ENCODE measurements around the gene INPP5F. TPM values are rescaled to one million over a fixed set of nuclear protein-coding genes. Genes with fewer than 3 reads are reported as not detected.

Gene INPP5F
- polyA plus RNA-seq, 1 donor (not counting 4 experiments of a cell fraction or from before 2014, with no cell fraction given): 21.1 TPM

DNA sequence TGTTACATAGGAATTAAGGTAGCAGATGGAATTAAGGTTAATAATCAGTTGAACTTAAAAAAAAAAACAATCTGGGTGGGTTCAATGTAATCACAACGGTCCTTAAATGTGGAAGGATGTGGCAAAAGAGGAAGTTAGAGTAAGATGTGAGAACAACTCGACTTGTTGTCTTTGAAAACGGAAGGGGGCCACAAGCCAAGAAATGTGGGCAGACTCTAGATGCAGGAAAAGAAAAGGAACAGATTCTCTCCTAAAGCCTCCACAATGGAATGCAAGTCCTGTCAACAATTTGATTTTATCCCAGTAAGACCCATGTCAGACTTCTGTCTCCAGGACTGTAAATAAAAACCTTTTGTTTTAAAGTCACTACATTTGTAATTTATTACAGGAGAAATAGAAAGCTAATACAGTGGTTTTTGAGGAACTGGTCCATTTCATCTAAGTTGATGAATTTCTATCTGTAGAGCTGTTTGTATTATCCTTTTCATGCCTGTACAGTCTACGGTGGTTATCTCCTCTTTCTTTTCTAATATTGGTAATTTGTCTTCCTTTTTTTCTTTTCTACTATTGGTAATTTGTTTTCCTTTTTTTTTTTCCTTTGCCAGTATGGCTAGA lies 138.2 kb downstream of the INPP5F start:
- H3K79me2 ChIP-seq (ENCODE audit: control insufficient read depth, insufficient read depth, low read length): peaks cover 96% of the 10 kb centered on the region
- dilution Hi-C loops (cut with MboI; ENCODE audit: extremely low pct_ligation_motif_present, low sequenced_read_pairs): no loop called here
- H3K36me3 ChIP-seq (ENCODE audit: control insufficient read depth in 2 of 2, extremely low read depth in 1 of 2, insufficient read depth in 2 of 2, low read length in 2 of 2): no peaks in the 10 kb centered on the region
- H3K9me1 ChIP-seq (ENCODE audit: control insufficient read depth, extremely low read depth, insufficient read depth, low read length): no peaks in the 10 kb centered on the region
- peaks cover 5% of the 10 kb centered on the region for H3K4me1 ChIP-seq (ENCODE audit: control insufficient read depth, extremely low read depth, insufficient read depth, low read length)
- H4K20me1 ChIP-seq (ENCODE audit: control insufficient read depth, extremely low read depth, insufficient read depth, low read length): peaks cover 8% of the 10 kb centered on the region
- no peak overlapping the region for H3K4me3 ChIP-seq (ENCODE audit: control insufficient read depth in 2 of 3, extremely low read depth in 1 of 3, insufficient read depth in 2 of 3, low read depth in 1 of 3, low read length in 3 of 3)
- H2AFZ ChIP-seq (ENCODE audit: control insufficient read depth, low read length): no peak overlapping the region
- H3K4me2 ChIP-seq (ENCODE audit: control insufficient read depth, extremely low read depth, insufficient read depth, low read depth, low read length): no peak overlapping the region
- FAIRE-seq (no peak), DNase-seq (ENCODE audit: low read depth, low spot score) (no peak)
- H3K27ac ChIP-seq (ENCODE audit: control insufficient read depth, insufficient read depth, low read length): no peak overlapping the region
- H3K27me3 ChIP-seq (ENCODE audit: control insufficient read depth, extremely low read depth, insufficient read depth, low read length): no peaks in the 10 kb centered on the region
- no peak overlapping the region for H3K9ac ChIP-seq (ENCODE audit: control insufficient read depth, extremely low read depth, insufficient read depth, low read length)
- TF ChIP-seq, protein P1, sequence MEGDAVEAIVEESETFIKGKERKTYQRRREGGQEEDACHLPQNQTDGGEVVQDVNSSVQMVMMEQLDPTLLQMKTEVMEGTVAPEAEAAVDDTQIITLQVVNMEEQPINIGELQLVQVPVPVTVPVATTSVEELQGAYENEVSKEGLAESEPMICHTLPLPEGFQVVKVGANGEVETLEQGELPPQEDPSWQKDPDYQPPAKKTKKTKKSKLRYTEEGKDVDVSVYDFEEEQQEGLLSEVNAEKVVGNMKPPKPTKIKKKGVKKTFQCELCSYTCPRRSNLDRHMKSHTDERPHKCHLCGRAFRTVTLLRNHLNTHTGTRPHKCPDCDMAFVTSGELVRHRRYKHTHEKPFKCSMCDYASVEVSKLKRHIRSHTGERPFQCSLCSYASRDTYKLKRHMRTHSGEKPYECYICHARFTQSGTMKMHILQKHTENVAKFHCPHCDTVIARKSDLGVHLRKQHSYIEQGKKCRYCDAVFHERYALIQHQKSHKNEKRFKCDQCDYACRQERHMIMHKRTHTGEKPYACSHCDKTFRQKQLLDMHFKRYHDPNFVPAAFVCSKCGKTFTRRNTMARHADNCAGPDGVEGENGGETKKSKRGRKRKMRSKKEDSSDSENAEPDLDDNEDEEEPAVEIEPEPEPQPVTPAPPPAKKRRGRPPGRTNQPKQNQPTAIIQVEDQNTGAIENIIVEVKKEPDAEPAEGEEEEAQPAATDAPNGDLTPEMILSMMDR (optimal IDR thresholded peaks at IDR 0.05 in 1 of 3, IDR thresholded peaks at IDR 0.05 in 1 of 3, conservative IDR thresholded peaks at IDR 0.05 in 1 of 3; ENCODE audit: extremely low read depth in 1 of 3, insufficient read depth in 2 of 3, low read length in 3 of 3): no peak
- TF ChIP-seq EZH2 (IDR thresholded peaks at IDR 0.05; ENCODE audit: low read length): no peak
- no peaks in the 10 kb centered on the region for H3K9me3 ChIP-seq (ENCODE audit: control insufficient read depth, low read depth, low read length)

DNA sequence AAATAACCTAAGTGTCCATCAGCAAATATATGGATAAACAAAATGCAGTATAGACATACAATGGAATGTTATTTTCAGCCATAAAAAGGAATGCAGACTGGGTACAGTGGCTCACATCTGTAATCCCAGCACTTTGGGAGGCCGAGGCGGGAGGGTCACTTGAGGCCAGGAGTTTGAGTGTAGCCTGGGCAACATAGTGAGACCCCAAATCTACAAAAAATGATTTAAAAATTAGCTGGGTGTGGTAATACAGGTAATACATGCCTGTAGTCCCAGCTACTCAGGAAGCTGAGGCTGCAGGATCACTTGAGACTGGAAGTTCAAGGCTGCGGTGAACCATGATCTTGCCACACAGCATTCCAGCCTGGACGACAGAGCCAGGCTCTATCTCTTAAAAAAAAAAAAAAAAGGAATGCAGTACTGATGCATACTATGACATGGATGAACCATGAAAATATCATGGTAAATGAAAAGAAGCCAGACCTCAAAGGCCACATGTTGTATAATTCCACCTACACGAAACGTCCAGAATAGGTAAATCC lies 139.9 kb downstream of the INPP5F start:
- H3K27me3 ChIP-seq (ENCODE audit: control insufficient read depth, extremely low read depth, insufficient read depth, low read length): no peaks in the 10 kb centered on the region
- H3K9ac ChIP-seq (ENCODE audit: control insufficient read depth, extremely low read depth, insufficient read depth, low read length): no peak overlapping the region
- FAIRE-seq (no peak), DNase-seq (ENCODE audit: low read depth, low spot score) (no peak)
- H3K4me3 ChIP-seq (ENCODE audit: control insufficient read depth in 2 of 3, extremely low read depth in 1 of 3, insufficient read depth in 2 of 3, low read depth in 1 of 3, low read length in 3 of 3): no peak overlapping the region
- H4K20me1 ChIP-seq (ENCODE audit: control insufficient read depth, extremely low read depth, insufficient read depth, low read length): peaks cover 7% of the 10 kb centered on the region
- H3K79me2 ChIP-seq (ENCODE audit: control insufficient read depth, insufficient read depth, low read length): peaks cover 98% of the 10 kb centered on the region
- H3K36me3 ChIP-seq (ENCODE audit: control insufficient read depth in 2 of 2, extremely low read depth in 1 of 2, insufficient read depth in 2 of 2, low read length in 2 of 2): no peaks in the 10 kb centered on the region
- H2AFZ ChIP-seq (ENCODE audit: control insufficient read depth, low read length): no peak overlapping the region
- dilution Hi-C loops (cut with MboI; ENCODE audit: extremely low pct_ligation_motif_present, low sequenced_read_pairs): no loop called here
- H3K9me3 ChIP-seq (ENCODE audit: control insufficient read depth, low read depth, low read length): no peaks in the 10 kb centered on the region
- no peak overlapping the region for H3K27ac ChIP-seq (ENCODE audit: control insufficient read depth, insufficient read depth, low read length)
- no peaks in the 10 kb centered on the region for H3K9me1 ChIP-seq (ENCODE audit: control insufficient read depth, extremely low read depth, insufficient read depth, low read length)
- TF ChIP-seq, protein P1 (optimal IDR thresholded peaks at IDR 0.05 in 1 of 3, IDR thresholded peaks at IDR 0.05 in 1 of 3, conservative IDR thresholded peaks at IDR 0.05 in 1 of 3; ENCODE audit: extremely low read depth in 1 of 3, insufficient read depth in 2 of 3, low read length in 3 of 3): no peak
- no peak for TF ChIP-seq EZH2 (IDR thresholded peaks at IDR 0.05; ENCODE audit: low read length)
- no peak overlapping the region for H3K4me2 ChIP-seq (ENCODE audit: control insufficient read depth, extremely low read depth, insufficient read depth, low read depth, low read length)
- H3K4me1 ChIP-seq (ENCODE audit: control insufficient read depth, extremely low read depth, insufficient read depth, low read length): peaks cover 8% of the 10 kb centered on the region
